NCI-H524 (cell line): Measurements from ENCODE around the gene FKBP10.

Experiments used
- DNase-seq, 2 experiments: peaks; one replicate each; lab custom pipeline; 2025; lab: John Stamatoyannopoulos, UW

The FKBP10 gene

GRCh38 chr17:41784207-41784744, 28.5 kb upstream of the FKBP10 start:
- DNase-seq: no peak

- DNase-seq: no peak
Measured at GRCh38 chr17:41785091-41785858, 27.5 kb upstream of the FKBP10 start.

- no peak for DNase-seq
Measured at GRCh38 chr17:41785859-41786226, 27.0 kb upstream of the FKBP10 start.

GRCh38 chr17:41786227-41787020, 26.4 kb upstream of the FKBP10 start, which contains the start of gene JUP:
TSS of gene JUP (minus strand) at chr17:41786711. CDS start at chr17:41771854, 14,857 bp downstream.
- DNase-seq: peak; percentile 94

GRCh38 chr17:41787021-41787418, 25.8 kb upstream of the FKBP10 start:
- no peak for DNase-seq

GRCh38 chr17:41792845-41793783, 19.7 kb upstream of the FKBP10 start:
- DNase-seq: no peak

GRCh38 chr17:41793784-41794539, 18.8 kb upstream of the FKBP10 start:
- DNase-seq: no peak

- DNase-seq: no peak
Measured at GRCh38 chr17:41794540-41794975, 18.2 kb upstream of the FKBP10 start.

- no peak for DNase-seq
Measured at GRCh38 chr17:41796121-41796895, 16.5 kb upstream of the FKBP10 start.

- DNase-seq: no peak
Measured at GRCh38 chr17:41797377-41797776, 15.4 kb upstream of the FKBP10 start.

- DNase-seq: no peak
Measured at GRCh38 chr17:41799366-41799765, 13.4 kb upstream of the FKBP10 start.

GRCh38 chr17:41800601-41801373, 12.0 kb upstream of the FKBP10 start:
- no peak for DNase-seq

GRCh38 chr17:41801374-41802271, 11.2 kb upstream of the FKBP10 start:
- peak; percentile 66 to 82 for DNase-seq

GRCh38 chr17:41803049-41804020, 9.5 kb upstream of the FKBP10 start:
- no peak for DNase-seq

- DNase-seq: no peak
Measured at GRCh38 chr17:41806685-41807445, 5.9 kb upstream of the FKBP10 start.
